Right atrium auricular region (tissue), 2 donors: Measurements from ENCODE around the gene RHOB. TPM values are rescaled to one million over a fixed set of nuclear protein-coding genes. Genes with fewer than 3 reads are reported as not detected.

ENCODE experiments used
- DNase-seq: peaks from one replicate; pipeline ENCODE4 v3.0.0-alpha.2; 2019; ENCODE audit warnings: low spot score
- H3K27ac ChIP-seq, 2 donors: fragments of 200-600 bp; sonication (generic); 1 replicate in 1 of 2; 2 replicates in 1 of 2; pipeline ENCODE4 v1.5.1; 2016 to 2019
- H3K27me3 ChIP-seq, 2 donors: fragments of 200-600 bp; sonication (generic); one replicate each; pipeline versions ENCODE4 v1.5.1 to v1.6.0; 2017 to 2019
- H3K36me3 ChIP-seq: fragments of 200-600 bp; sonication (generic); one replicate; pipeline ENCODE4 v1.5.1; 2016
- H3K4me1 ChIP-seq, 2 donors: fragments of 200-600 bp; sonication (generic); one replicate each; pipeline versions ENCODE4 v1.5.1 to v1.6.0; 2017 to 2019
- H3K4me3 ChIP-seq, 2 donors: fragments of 200-600 bp; sonication (generic); 1 replicate in 1 of 2; 2 replicates in 1 of 2; pipeline ENCODE4 v1.5.1; 2017 to 2019; ENCODE audit warnings: mild to moderate bottlenecking in 1 of 2, moderate library complexity in 1 of 2
- H3K9me3 ChIP-seq, 2 donors: fragments of 200-600 bp; sonication (generic); one replicate each; pipeline ENCODE4 v1.5.1; 2019
- CTCF ChIP-seq, 2 donors: fragments of 200-600 bp; sonication (generic); IDR thresholded peaks; one replicate each; pipeline ENCODE4 v1.5.1; 2019; ENCODE audit warnings: antibody characterized with exemption in 2 of 2
- total RNA-seq, 2 donors: library from RNA; depleted of rRNA; stranded (reverse); fragments of >200 nt; gene quantifications; one replicate each; pipeline ENCODE4 v1.1.0, GENCODE V29; 2016

Gene RHOB
- total RNA-seq, 2 donors from 2014 or later: 471 to 664 TPM

- no peaks in the 10 kb centered on the region for H3K36me3 ChIP-seq
- H3K4me1 ChIP-seq: no peaks in the 10 kb centered on the region
- DNase-seq: peak; percentile 21
- H3K9me3 ChIP-seq: no peaks in the 10 kb centered on the region
- no peaks in the 10 kb centered on the region for H3K27me3 ChIP-seq
- no peak overlapping the region for H3K4me3 ChIP-seq
- no peak for TF ChIP-seq CTCF (IDR thresholded peaks at IDR 0.05)
- no peak overlapping the region for H3K27ac ChIP-seq
These were observed 19.0 kb downstream of the RHOB start for GRCh38 chr2:20465716-20466394.

- no peak overlapping the region for H3K27ac ChIP-seq
- peaks cover 0 to 7% of the 10 kb centered on the region in 2 donors for H3K4me1 ChIP-seq
- H3K27me3 ChIP-seq: no peaks in the 10 kb centered on the region
- no peaks in the 10 kb centered on the region for H3K36me3 ChIP-seq
- H3K4me3 ChIP-seq: no peak overlapping the region
- no peaks in the 10 kb centered on the region for H3K9me3 ChIP-seq
- peak; percentile 47 for DNase-seq
- TF ChIP-seq CTCF (IDR thresholded peaks at IDR 0.05): no peak
These were observed 21.1 kb downstream of the RHOB start for GRCh38 chr2:20467789-20468548.

GRCh38 chr2:20468549-20469500, 22.0 kb downstream of the RHOB start:
- peak; percentile 36 for DNase-seq
- no peak for TF ChIP-seq CTCF (IDR thresholded peaks at IDR 0.05)
- Histone ChIP-seq H3K4me1 (peaks cover 0 to 7% of the 10 kb centered on the region in 2 donors), H3K9me3 (no peaks in the 10 kb centered on the region), H3K27ac (no peak overlapping the region), H3K4me3 (no peak overlapping the region), H3K27me3 (no peaks in the 10 kb centered on the region), H3K36me3 (no peaks in the 10 kb centered on the region)

GRCh38 chr2:20469595-20469994, 22.7 kb downstream of the RHOB start:
- Histone ChIP-seq H3K27ac (no peak overlapping the region), H3K4me1 (peaks cover 0 to 7% of the 10 kb centered on the region in 2 donors), H3K4me3 (no peak overlapping the region), H3K27me3 (no peaks in the 10 kb centered on the region), H3K9me3 (no peaks in the 10 kb centered on the region), H3K36me3 (no peaks in the 10 kb centered on the region)
- no peak for TF ChIP-seq CTCF (IDR thresholded peaks at IDR 0.05)
- no peak for DNase-seq

GRCh38 chr2:20470211-20470610, 23.3 kb downstream of the RHOB start:
- H3K36me3 ChIP-seq: no peaks in the 10 kb centered on the region
- no peaks in the 10 kb centered on the region for H3K9me3 ChIP-seq
- no peak for TF ChIP-seq CTCF (IDR thresholded peaks at IDR 0.05)
- no peak overlapping the region for H3K27ac ChIP-seq
- H3K4me1 ChIP-seq: peaks cover 0 to 7% of the 10 kb centered on the region in 2 donors
- H3K4me3 ChIP-seq: no peak overlapping the region
- no peaks in the 10 kb centered on the region for H3K27me3 ChIP-seq
- peak; percentile 16 for DNase-seq
